Fibroblast of skin of right quadriceps (primary cell): ENCODE measurements around the gene EYS.

ENCODE experiments used
- DNase-seq: peaks from one replicate; pipeline ENCODE4 v3.0.0-alpha.2; 2013

Gene EYS

GRCh38 chr6:64703922-64704321, 1003.1 kb downstream of the EYS start:
- no peak for DNase-seq

- no peak for DNase-seq
Measured at GRCh38 chr6:64696053-64696452, 1011.0 kb downstream of the EYS start.

DNA sequence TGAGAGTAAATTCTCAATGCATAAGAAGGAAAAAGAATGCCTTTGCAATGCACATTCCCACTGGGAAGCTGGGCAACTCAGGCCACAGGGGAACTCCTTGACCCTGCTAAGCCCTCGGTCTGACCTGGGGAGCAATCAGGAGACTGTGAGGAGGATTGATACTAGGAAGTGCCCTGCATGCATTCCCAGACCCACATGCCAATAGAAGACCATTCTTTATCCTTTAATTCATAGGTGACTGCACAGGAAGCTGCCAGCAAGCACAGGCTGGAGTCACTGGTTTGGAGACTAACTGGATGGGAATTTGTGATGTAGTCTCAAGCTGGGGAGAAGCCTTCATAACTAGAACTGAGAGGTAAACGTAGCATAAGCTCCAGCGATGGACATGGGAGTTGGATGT, 1012.7 kb downstream of the EYS start:
- DNase-seq: no peak

- DNase-seq: no peak
Measured at GRCh38 chr6:64691064-64691463, 1016.0 kb downstream of the EYS start.

- DNase-seq: no peak
Measured at GRCh38 chr6:64685401-64685800, 1021.6 kb downstream of the EYS start.

DNA sequence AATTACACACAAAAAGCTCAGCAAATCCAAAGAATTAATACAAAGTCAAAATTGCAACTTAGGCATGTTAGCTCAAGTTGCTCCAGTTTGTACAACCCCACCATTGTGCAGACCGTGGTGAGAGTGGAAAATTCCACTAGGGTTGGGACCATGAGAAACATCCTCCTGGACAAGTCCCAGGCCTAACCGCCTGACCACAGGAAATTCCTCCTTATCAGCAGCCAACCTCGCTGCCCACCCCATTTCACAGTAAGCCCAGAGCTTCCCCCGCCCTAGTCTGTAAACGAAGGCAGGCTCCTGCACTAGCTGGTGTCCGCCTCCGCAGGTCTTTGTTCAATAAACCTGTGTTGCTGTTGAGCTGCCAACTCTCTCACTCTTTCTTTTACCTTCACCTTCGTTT, 1023.3 kb downstream of the EYS start:
- DNase-seq: no peak

DNA sequence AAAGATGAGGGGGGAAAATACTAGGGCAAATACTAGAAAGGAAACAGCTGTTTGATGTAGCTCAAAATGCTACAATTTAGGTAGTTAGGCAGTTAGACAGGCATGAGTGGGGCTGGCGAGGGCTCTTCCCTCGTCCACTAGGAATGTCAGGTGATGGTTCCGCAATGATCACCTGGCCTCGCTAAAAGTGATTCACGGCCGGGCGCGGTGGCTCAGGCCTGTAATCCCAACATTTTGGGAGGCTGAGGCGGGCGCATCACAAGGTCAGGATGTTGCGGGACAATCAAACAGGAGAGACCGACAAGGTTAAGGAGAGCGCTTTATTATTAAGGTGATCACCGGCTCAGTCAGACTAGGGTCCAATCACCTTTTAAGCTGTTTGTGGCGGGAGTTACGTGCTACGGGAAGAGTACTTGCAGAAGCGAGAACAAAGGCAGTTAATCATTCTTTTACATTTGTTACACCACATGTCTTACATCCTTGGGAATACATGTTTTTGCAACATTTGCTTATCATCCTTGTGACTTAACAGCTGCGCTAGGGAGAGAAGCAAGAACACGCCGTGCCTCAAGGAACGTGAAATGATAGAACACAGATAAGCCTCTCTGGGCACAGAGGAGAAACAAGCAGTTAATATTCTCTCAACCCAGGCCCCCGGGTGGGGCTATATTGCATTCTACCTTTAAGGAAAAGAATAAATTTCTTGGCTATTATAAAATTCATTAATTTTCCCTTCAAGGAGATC, 1025.4 kb downstream of the EYS start:
- DNase-seq: no peak

GRCh38 chr6:64680446-64680845, 1026.6 kb downstream of the EYS start:
- DNase-seq: no peak

- no peak for DNase-seq
Measured at GRCh38 chr6:64679416-64679815, 1027.6 kb downstream of the EYS start.

GRCh38 chr6:64672651-64673050, 1034.4 kb downstream of the EYS start:
- DNase-seq: peak; percentile 2

GRCh38 chr6:64672131-64672530, 1034.9 kb downstream of the EYS start:
- DNase-seq: no peak

DNA sequence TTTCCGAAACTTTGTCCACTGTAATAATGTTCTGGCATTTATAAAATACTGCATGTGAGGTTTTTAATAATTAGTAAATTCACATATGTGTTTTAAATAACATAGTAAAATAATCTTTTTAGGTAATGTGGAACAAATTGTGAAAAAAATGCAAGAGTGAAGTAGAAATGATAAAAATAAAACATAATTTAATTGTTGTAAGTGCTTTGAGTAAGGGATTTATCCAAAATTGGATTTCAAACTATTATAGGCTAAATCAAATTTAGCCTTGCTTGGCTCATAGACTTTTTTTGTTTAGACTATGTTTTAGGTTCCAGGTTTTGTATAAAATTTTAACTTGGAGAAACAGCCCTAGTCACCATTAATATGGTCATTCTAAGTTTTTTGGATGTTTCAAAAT, 1041.9 kb downstream of the EYS start:
- no peak for DNase-seq

- no peak for DNase-seq
Measured at GRCh38 chr6:64664480-64664879, 1042.5 kb downstream of the EYS start.

DNA sequence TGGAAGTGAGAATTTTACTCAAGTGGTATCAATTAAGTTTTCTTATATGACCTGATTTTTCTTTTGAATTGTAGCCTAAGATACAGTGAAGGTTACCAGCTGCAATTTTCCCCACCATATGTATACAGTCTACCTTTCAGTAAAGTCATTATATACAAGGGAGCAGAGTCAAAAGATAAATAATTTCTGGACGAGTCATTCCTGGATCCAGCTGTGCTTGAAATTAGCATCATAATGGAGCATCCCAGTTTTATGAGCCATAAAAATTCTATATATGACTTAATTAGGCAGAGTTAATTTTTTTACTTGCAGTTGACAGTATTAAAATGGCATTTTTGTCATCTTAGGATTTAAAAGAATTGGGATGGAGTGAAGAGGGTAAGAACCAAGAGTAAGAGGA, 1063.0 kb downstream of the EYS start:
- DNase-seq: no peak

DNA sequence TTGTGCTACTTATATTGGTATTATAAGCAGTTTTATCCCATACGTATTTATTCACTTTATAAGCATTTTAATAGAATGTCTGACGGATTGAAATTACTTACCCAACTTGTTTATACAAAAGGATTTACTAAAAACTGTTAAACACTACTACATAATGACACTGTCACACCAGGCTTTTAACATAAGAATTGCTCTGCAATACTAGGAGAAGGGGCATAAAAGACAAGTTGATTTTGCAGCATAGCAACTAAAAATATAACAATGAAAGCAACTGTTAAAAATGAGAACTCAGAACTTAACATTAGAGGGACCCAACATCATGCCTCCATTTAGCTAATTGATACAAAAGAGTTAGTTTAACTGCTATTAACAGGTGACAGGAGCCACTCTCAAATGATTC, 1076.1 kb downstream of the EYS start:
- no peak for DNase-seq

GRCh38 chr6:64622944-64623343, 1084.1 kb downstream of the EYS start:
- DNase-seq: no peak

DNA sequence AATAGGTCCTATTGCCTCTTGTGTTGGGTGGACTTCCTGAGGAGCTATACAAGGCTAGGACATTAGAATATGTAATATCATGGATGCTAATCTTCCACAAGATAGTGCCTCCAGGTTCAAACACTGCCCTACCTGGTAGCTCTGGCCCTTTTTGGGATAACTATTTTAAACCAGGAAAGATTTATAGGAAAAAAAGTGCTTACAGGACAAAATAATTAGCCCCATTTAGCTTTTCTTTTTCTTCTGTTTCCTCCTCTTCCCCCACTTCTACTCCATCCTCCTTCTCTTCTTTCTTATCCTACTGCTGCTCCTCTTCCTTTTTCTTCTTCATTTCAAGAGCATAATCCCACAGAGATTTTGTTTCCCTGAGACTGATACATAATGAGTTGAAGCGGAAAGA, 1104.0 kb downstream of the EYS start:
- DNase-seq: no peak

DNA sequence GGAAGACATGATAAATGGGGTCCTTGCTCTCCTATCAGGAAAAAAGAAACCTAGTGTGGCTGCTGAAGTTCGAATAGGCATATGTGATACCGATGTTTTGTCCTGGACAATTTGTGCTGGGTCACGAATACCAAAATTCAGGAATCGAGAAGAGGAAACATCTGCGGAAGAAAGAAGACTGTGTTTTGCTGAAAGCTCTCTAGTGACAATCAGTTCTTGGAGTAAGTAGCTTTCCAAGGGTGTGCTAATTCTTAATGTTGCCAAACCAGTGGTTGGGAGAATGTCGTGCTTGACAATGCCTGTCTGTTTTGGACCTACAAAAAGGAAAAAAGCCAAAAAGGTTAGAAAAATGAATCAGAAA, 1115.4 kb downstream of the EYS start:
- DNase-seq: no peak

DNA sequence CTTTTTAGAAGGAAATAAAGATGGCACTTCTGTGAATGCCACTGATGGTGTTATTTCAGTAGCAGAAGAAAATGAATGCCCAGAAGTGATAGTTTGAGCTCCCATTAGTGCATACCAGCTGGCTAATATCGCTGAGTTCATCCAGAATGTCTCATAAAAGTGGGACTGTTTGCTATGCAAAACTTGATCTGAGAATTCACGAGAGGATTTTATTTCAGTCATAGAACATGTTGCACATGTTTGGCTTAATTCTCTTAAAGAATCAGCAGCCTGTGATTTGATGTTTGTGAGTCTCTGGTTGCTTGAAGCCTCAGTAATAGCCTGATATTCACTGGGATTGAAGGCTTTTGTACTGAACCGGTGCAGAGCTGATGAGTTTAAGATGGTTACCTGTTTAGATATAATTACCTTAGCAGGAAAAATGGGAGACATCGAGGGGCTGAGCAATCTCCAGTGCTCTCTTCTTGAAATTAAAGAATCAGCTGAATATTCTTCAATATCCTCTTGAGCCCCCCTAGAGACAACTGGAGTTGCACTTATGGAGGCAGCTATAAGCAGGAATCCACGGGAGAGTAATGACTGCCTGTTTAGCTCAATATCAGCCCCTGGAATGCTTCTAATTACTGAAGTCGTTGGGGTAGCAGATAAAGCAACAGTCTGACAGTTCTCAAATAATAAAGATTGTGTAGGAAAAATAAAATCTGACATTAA, 1115.9 kb downstream of the EYS start:
- DNase-seq: no peak

- no peak for DNase-seq
Measured at GRCh38 chr6:64589961-64590360, 1117.1 kb downstream of the EYS start.

DNA sequence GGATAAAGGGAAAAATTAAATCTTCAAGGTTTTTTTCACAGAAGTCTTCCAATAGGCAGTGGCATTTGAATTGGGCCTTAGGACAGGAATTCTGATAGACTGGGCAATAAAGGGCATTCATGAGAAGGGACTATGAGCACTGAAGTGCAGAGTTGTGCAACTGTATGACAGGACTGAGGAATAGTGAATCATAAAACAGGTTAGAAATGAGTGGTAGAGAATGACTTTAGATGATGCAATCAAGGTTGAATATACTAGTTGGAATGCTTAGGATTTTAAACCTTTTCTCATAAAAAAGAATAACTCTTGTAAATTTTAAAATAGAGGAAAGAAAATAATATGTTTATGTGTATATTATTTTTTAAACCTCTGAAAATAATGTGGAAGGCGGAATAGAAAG, 1126.7 kb downstream of the EYS start:
- peak; percentile 23 for DNase-seq

- no peak for DNase-seq
Measured at GRCh38 chr6:64553249-64553786, 1153.7 kb downstream of the EYS start.

GRCh38 chr6:64547594-64548268, 1159.3 kb downstream of the EYS start:
- DNase-seq: no peak

- no peak for DNase-seq
Measured at GRCh38 chr6:64539917-64540316, 1167.1 kb downstream of the EYS start.
